SKM-1 treated with dmso at 0.1 percent for 144 hours (cell line): Measurements from ENCODE around the gene BCAM.
"Not testable (repeated sequence)": the region's sequence is repeated elsewhere in the genome, so short reads cannot be mapped to it uniquely, and the experiment has no call there.

ENCODE experiments used
- DNase-seq: peaks from one replicate; lab custom pipeline; 2025; ENCODE audit not compliant: unreplicated experiment; lab: John Stamatoyannopoulos, UW

The BCAM gene

GRCh38 chr19:44814517-44814916 is 5.6 kb downstream of the BCAM start:
- DNase-seq, result no peak

- DNase-seq, result no peak
These were observed 7.4 kb downstream of the BCAM start for GRCh38 chr19:44816301-44816700.

- DNase-seq, result no peak
These were observed 9.0 kb downstream of the BCAM start for GRCh38 chr19:44817725-44818465.

- DNase-seq, result no peak
These were observed 9.6 kb downstream of the BCAM start for GRCh38 chr19:44818466-44819031.

- no peak for DNase-seq
These were observed 10.4 kb downstream of the BCAM start for GRCh38 chr19:44819246-44819832.

- no peak for DNase-seq
These were observed 12.0 kb downstream of the BCAM start for GRCh38 chr19:44820648-44821609.

GRCh38 chr19:44822177-44822576 is 13.3 kb downstream of the BCAM start:
- no peak for DNase-seq

GRCh38 chr19:44822670-44823372 is 13.9 kb downstream of the BCAM start:
- DNase-seq, result no peak

- no peak for DNase-seq
These were observed 14.4 kb downstream of the BCAM start for GRCh38 chr19:44823373-44823698.

GRCh38 chr19:44824761-44825160 is 15.9 kb downstream of the BCAM start:
- DNase-seq, result no peak

- DNase-seq, result not testable (repeated sequence)
These were observed 24.0 kb downstream of the BCAM start for GRCh38 chr19:44832875-44833274.

GRCh38 chr19:44834399-44834798 is 25.5 kb downstream of the BCAM start:
- DNase-seq, result not testable (repeated sequence)

- no peak for DNase-seq
These were observed 30.4 kb downstream of the BCAM start for GRCh38 chr19:44839276-44839675.

GRCh38 chr19:44840811-44841210 is 31.9 kb downstream of the BCAM start:
- DNase-seq, result no peak

GRCh38 chr19:44841231-44841630 is 32.3 kb downstream of the BCAM start:
- DNase-seq, result no peak

- DNase-seq, result no peak
These were observed 36.3 kb downstream of the BCAM start for GRCh38 chr19:44845286-44845611.

GRCh38 chr19:44845612-44846454 is 36.9 kb downstream of the BCAM start, which contains the start of gene NECTIN2:
NECTIN2 (plus strand) TSS chr19:44846297; CDS start chr19:44846526, 229 bp downstream.
- peak; percentile 77 for DNase-seq

- DNase-seq, result no peak
These were observed 37.7 kb downstream of the BCAM start for GRCh38 chr19:44846455-44847143.
